Ovary (tissue), 3 donors: Measurements from ENCODE around the gene SEMA3C.

Experiments used
- CTCF ChIP-seq, 3 donors: fragments of 450-650 bp in 2 of 3; fragments of 200-600 bp in 1 of 3; IDR thresholded peaks; one replicate each; pipeline versions ENCODE4 v1.5.1 to v1.8.0; 2016 to 2022; ENCODE audit warnings: antibody characterized with exemption in 3 of 3, mild to moderate bottlenecking in 1 of 3
- EP300 ChIP-seq: sonication (generic); formaldehyde crosslinking; IDR thresholded peaks from one replicate; pipeline ENCODE4 v1.6.1; 2017; ENCODE audit warnings: antibody characterized with exemption
- POLR2A ChIP-seq: fragments of 450-650 bp; IDR thresholded peaks from one replicate; pipeline ENCODE4 v1.6.1; 2017; ENCODE audit warnings: antibody characterized with exemption, mild to moderate bottlenecking, moderate library complexity
- donor health status: DM: no; HTN: no; CAD: no.

GRCh38 chr7:80815733-80816132, 103.1 kb downstream of the SEMA3C start:
- TF ChIP-seq CTCF (IDR thresholded peaks at IDR 0.05) (no peak), POLR2A (no peak), EP300 (no peak)
